WTC11 (cell line): ENCODE measurements around the gene BMP7.

Experiments used
- FOXJ3 ChIP-seq: sonication (generic); formaldehyde crosslinking; IDR thresholded peaks from 2 replicates; pipeline ENCODE4 v1.9.0; 2021; ENCODE audit warnings: missing genetic modification reagents, mild to moderate bottlenecking, borderline replicate concordance
- NFYB ChIP-seq: sonication (generic); formaldehyde crosslinking; conservative IDR thresholded peaks from 2 replicates; pipeline ENCODE4 v1.8.0; 2022; ENCODE audit warnings: low read depth, missing genetic modification reagents
- ZNF317 ChIP-seq: sonication (generic); formaldehyde crosslinking; IDR thresholded peaks from 2 replicates; pipeline ENCODE4 v1.8.1; 2023; ENCODE audit warnings: low read depth, mild to moderate bottlenecking, moderate library complexity, missing genetic modification reagents, borderline replicate concordance
- TF ChIP-seq, protein P1 (sequence below): fragments of 200-600 bp; IDR thresholded peaks from 2 replicates; pipeline ENCODE4 v1.8.0; 2022; ENCODE audit warnings: antibody characterized with exemption

DNA sequence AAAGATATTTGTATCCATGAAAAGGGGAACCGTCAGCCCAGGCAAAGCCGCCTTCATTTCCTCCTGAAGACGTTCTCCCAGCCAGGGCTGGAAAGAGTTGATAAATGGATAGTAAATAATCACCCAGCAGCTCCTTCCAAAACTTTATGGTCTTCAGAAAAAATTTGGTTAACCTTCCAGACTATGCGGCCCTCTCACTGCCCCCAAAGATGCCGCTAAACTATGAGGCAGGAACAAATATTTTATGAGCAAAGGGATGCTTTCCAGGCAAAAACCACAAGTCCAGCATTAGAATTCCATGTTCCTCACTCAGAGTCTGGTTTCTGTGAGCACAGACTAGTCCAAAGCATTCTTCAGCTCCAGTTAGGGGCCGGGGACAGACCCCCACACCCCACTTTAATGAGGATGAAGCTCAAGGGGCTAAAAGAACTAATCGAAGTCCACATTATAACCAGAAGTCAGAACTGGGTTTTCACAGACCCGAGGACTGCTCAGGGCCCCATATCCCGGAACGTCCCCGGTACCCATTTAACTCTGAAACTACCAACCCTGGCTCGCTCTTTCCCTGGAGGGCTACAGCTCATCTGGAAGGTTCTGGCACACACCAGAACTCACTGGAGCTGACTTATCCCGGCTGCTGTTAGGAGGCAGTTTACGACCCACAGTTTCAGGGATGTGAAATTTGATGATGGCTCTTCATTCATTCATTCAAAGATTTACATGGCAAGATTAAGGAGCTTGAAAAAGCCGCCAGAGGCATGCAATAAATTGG, 29.4 kb downstream of the BMP7 start:
- TF ChIP-seq FOXJ3 (CRISPR knock-in tag) (no peak), NFYB (no peak), ZNF317 (no peak)
- TF ChIP-seq, protein P1, sequence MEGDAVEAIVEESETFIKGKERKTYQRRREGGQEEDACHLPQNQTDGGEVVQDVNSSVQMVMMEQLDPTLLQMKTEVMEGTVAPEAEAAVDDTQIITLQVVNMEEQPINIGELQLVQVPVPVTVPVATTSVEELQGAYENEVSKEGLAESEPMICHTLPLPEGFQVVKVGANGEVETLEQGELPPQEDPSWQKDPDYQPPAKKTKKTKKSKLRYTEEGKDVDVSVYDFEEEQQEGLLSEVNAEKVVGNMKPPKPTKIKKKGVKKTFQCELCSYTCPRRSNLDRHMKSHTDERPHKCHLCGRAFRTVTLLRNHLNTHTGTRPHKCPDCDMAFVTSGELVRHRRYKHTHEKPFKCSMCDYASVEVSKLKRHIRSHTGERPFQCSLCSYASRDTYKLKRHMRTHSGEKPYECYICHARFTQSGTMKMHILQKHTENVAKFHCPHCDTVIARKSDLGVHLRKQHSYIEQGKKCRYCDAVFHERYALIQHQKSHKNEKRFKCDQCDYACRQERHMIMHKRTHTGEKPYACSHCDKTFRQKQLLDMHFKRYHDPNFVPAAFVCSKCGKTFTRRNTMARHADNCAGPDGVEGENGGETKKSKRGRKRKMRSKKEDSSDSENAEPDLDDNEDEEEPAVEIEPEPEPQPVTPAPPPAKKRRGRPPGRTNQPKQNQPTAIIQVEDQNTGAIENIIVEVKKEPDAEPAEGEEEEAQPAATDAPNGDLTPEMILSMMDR = no peak
